ENCODE measurements around the gene FOXE3.

- TF ChIP-seq CTCF (IDR thresholded peaks at IDR 0.05; ENCODE audit: insufficient read depth, low read length, poor library complexity, severe bottlenecking) (no peak), EZH2phosphoT487 (conservative IDR thresholded peaks at IDR 0.05; ENCODE audit: low read length) (no peak)
Observed at GRCh38 chr1:47380699-47381098, 35.4 kb upstream of the FOXE3 start.
